HL-60 (cell line): Measurements from ENCODE around the gene CUTC.

Source experiments
- DNase-seq, 2 experiments: peaks; one replicate each; pipeline ENCODE4 v3.0.0-alpha.2; 2010 to 2020; ENCODE audit warnings: low read depth in 1 of 2, low spot score in 1 of 2
- H3K27ac ChIP-seq: fragments of 250-450 bp; sonication (Bioruptor Pico); replicated peaks from 2 replicates; pipeline ENCODE4 v1.5.1; 2020; ENCODE audit warnings: mild to moderate bottlenecking, moderate library complexity
- H3K27me3 ChIP-seq: fragments of 250-450 bp; sonication (Bioruptor Pico); 2 replicates; pipeline ENCODE4 v1.5.1; 2021; ENCODE audit warnings: mild to moderate bottlenecking, moderate library complexity; ENCODE audit not compliant: insufficient read depth, poor library complexity, severe bottlenecking
- H3K4me3 ChIP-seq: replicated peaks from 2 replicates; pipeline ENCODE4 v1.5.1; 2011; ENCODE audit warnings: mild to moderate bottlenecking, control low read depth, low read length; ENCODE audit not compliant: insufficient read depth
- CTCF ChIP-seq: IDR thresholded peaks from one replicate; pipeline ENCODE4 v1.5.1; 2011; ENCODE audit warnings: low read length, control low read depth, inconsistent platforms; ENCODE audit not compliant: insufficient read depth
- GABPA ChIP-seq: IDR thresholded peaks from 2 replicates; pipeline ENCODE4 v1.6.1; 2012; ENCODE audit warnings: low read depth
- POLR2AphosphoS5 ChIP-seq: IDR thresholded peaks from 2 replicates; pipeline ENCODE4 v1.6.1; 2012; ENCODE audit warnings: low read depth
- REST ChIP-seq: IDR thresholded peaks from 2 replicates; pipeline ENCODE4 v1.6.1; 2012; ENCODE audit warnings: low read depth; ENCODE audit not compliant: insufficient replicate concordance
- SPI1 ChIP-seq: IDR thresholded peaks from 2 replicates; pipeline ENCODE4 v1.6.1; 2012; ENCODE audit warnings: low read depth, mild to moderate bottlenecking, borderline replicate concordance

The CUTC gene

GRCh38 chr10:99711129-99711719 is 20.8 kb upstream of the CUTC start:
- peak; percentile 51 to 67 for DNase-seq
- Histone ChIP-seq H3K4me3 (no peak overlapping the region), H3K27ac (no peak overlapping the region), H3K27me3 (no peaks in the 10 kb centered on the region)
- TF ChIP-seq SPI1 (no peak), GABPA (no peak), REST (no peak), CTCF (peak; percentile 22)

- H3K4me3 ChIP-seq, result no peak overlapping the region
- DNase-seq, result no peak
- no peaks in the 10 kb centered on the region for H3K27me3 ChIP-seq
- no peak for TF ChIP-seq POLR2AphosphoS5
- TF ChIP-seq GABPA, result no peak
- no peak for TF ChIP-seq SPI1
- TF ChIP-seq REST, result no peak
- no peak for TF ChIP-seq CTCF
- no peak overlapping the region for H3K27ac ChIP-seq
These were observed 17.6 kb upstream of the CUTC start for GRCh38 chr10:99714446-99714845.

- no peak for TF ChIP-seq REST
- TF ChIP-seq POLR2AphosphoS5, result no peak
- TF ChIP-seq GABPA, result no peak
- no peak for TF ChIP-seq SPI1
- no peak for TF ChIP-seq CTCF
- DNase-seq, result no peak
- Histone ChIP-seq H3K27me3 (no peaks in the 10 kb centered on the region), H3K27ac (no peak overlapping the region), H3K4me3 (no peak overlapping the region)
These were observed 11.6 kb upstream of the CUTC start for GRCh38 chr10:99720387-99720786.
